GM19397 (cell line): ENCODE measurements around the gene GNG14.
A peak's percentile ranks its signal among the peaks of the same experiment; 100 is the strongest.
"Not testable (repeated sequence)": the region's sequence is repeated elsewhere in the genome, so short reads cannot be mapped to it uniquely, and the experiment has no call there.

Source experiments
- ATAC-seq: cut with Tn5 transposase; IDR thresholded peaks from one replicate; pipeline ENCODE4 v1.9.1; 2021; ENCODE audit warnings: mild to moderate bottlenecking, moderate library complexity; ENCODE audit not compliant: unreplicated experiment

Gene GNG14

GRCh38 chr19:12687496-12688196 lies at the start of gene GNG14:
Gene GNG14 (plus strand): TSS chr19:12687998. CDS start chr19:12688049, 51 bp downstream.
- no peak for ATAC-seq

- no peak for ATAC-seq
Measured at GRCh38 chr19:12638611-12639182, 49.1 kb upstream of the GNG14 start.

GRCh38 chr19:12639901-12640613 lies 47.7 kb upstream of the GNG14 start:
- peak; percentile 61 for ATAC-seq

GRCh38 chr19:12641456-12641855 lies 46.3 kb upstream of the GNG14 start:
- no peak for ATAC-seq

GRCh38 chr19:12642506-12642905 lies 45.3 kb upstream of the GNG14 start:
- no peak for ATAC-seq

- not testable (repeated sequence) for ATAC-seq
Measured at GRCh38 chr19:12643716-12644115, 44.1 kb upstream of the GNG14 start.

- no peak for ATAC-seq
Measured at GRCh38 chr19:12646551-12646950, 41.2 kb upstream of the GNG14 start.

- no peak for ATAC-seq
Measured at GRCh38 chr19:12647047-12647446, 40.8 kb upstream of the GNG14 start.

- no peak for ATAC-seq
Measured at GRCh38 chr19:12647490-12648071, 40.2 kb upstream of the GNG14 start.

- ATAC-seq, result no peak
Measured at GRCh38 chr19:12648088-12648487, 39.7 kb upstream of the GNG14 start.

- no peak for ATAC-seq
Measured at GRCh38 chr19:12649941-12650340, 37.9 kb upstream of the GNG14 start.

- no peak for ATAC-seq
Measured at GRCh38 chr19:12652219-12652618, 35.6 kb upstream of the GNG14 start.

- ATAC-seq, result no peak
Measured at GRCh38 chr19:12655546-12655945, 32.3 kb upstream of the GNG14 start.

GRCh38 chr19:12656899-12657571 lies 30.8 kb upstream of the GNG14 start:
- ATAC-seq, result no peak

GRCh38 chr19:12657966-12658365 lies 29.8 kb upstream of the GNG14 start:
- no peak for ATAC-seq

- no peak for ATAC-seq
Measured at GRCh38 chr19:12660980-12661379, 26.8 kb upstream of the GNG14 start.

- no peak for ATAC-seq
Measured at GRCh38 chr19:12664406-12665280, 23.2 kb upstream of the GNG14 start.

- ATAC-seq, result no peak
Measured at GRCh38 chr19:12665281-12665573, 22.6 kb upstream of the GNG14 start.

- no peak for ATAC-seq
Measured at GRCh38 chr19:12665671-12666264, 22.0 kb upstream of the GNG14 start.
